HG03159 (cell line): ENCODE measurements around the gene EEF1A2.

Experiments used
- ATAC-seq: cut with Tn5 transposase; IDR thresholded peaks from one replicate; pipeline ENCODE4 v1.9.1; 2021; ENCODE audit warnings: mild to moderate bottlenecking, moderate library complexity; ENCODE audit not compliant: unreplicated experiment

Gene EEF1A2

DNA sequence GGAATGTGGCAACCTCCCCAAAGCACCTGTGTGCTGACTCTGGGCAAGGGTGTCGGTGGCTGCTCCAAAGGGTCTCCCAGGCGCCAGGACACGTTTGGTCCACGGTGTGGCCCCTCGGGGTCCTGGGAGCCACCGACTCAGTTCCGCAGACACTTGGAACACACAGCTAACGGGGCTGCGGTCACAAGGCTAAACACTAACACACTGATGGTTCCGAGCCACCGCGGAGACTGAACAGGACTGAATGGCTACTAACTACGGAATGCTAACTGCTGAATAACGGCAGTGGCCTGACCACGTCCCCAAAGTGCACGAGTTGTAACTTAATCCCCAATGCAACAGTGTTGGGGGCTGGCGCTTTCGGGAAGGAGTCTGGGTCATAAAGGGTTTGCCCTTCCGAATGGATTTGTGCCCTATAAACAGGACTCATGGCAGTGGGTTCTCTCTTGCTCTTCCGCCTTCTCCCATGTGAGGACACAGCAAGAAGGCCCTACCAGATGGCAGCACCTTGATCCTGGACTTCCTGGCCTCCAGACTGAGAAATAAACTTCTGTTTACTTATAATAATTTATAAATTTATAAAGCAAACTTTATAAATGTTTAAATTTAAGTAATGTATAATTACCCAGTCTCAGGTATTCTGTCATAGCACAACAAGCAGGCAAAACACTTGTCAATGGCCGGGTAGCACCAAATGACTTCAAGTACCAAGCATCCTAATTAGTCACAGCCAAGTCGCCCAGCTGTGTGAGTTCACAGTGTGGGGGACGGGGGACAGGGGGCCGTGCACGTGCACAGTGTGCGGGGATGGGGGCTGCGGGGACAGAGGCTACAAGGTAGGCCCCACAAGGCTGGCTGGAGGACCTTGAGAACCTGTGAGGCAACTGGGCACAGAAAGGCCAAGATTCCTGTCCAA, 2.3 kb upstream of the EEF1A2 start:
- no peak for ATAC-seq

DNA sequence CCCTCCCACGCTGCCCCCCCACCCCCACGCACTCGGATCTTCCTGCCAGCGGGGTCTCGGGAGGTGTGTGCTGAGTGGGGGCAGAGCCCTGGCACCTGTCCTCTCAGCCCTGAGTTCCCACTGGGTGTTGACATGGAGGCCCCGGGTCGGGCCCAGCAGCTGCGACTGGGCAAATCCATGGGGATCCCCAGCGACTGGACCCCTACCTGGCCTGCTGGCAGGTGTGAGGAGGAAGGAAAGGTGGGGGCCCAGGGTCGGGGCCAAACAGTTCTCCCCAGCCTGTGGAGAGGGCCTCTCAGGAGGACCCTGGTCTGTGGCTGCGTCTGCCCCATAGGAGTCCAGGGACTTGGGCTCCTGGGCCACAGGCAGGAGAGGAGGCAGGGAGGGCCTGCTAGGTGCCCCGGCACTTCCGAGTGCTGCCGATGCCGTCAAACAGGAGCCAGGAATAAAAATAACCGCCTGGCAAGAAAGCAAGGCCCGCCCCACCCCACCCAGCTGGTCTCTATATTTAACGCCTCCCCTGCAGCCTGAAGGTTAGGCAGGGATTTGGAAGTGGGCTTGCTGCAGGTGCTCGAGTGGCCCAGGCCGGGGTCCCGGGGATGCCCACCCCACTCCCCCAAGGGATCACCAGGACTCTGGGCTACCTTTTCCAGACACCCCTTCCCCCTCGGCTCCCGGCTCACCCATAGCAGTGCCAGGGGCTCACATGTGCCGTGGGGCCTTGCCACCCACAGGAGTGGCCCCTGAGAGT, 1.4 kb upstream of the EEF1A2 start:
- no peak for ATAC-seq

DNA sequence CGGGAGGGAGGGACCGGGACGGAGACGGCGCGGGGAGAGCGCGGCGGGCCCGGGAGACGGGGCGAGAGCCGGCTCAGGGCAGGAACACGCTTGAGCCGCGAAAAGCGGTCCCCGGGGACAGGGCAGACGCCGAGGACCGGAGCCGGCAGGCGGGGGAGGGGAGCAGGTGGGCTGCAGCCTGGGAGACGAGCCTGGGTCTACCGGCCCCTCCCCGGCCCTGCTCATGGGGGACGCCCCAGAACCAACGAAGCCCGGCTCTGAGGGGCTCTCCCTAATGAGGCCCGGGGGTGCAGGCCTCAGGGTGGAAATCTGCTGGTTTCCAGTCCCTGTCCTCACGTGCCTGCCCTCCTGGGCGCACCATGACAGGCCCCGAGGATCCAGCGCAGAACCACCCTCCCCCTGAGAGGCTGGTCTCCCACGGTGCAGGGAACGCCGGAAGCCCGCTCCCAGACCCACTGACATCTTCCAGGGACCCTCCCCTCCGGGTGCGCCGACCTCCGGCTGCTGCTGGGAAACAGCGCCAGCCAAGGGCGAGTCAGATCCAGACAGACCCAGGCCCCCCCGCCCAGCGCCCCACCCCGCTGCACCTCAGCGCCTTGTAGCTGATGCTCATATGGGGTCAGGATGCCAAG, 571 bp upstream of the EEF1A2 start:
- ATAC-seq: no peak

DNA sequence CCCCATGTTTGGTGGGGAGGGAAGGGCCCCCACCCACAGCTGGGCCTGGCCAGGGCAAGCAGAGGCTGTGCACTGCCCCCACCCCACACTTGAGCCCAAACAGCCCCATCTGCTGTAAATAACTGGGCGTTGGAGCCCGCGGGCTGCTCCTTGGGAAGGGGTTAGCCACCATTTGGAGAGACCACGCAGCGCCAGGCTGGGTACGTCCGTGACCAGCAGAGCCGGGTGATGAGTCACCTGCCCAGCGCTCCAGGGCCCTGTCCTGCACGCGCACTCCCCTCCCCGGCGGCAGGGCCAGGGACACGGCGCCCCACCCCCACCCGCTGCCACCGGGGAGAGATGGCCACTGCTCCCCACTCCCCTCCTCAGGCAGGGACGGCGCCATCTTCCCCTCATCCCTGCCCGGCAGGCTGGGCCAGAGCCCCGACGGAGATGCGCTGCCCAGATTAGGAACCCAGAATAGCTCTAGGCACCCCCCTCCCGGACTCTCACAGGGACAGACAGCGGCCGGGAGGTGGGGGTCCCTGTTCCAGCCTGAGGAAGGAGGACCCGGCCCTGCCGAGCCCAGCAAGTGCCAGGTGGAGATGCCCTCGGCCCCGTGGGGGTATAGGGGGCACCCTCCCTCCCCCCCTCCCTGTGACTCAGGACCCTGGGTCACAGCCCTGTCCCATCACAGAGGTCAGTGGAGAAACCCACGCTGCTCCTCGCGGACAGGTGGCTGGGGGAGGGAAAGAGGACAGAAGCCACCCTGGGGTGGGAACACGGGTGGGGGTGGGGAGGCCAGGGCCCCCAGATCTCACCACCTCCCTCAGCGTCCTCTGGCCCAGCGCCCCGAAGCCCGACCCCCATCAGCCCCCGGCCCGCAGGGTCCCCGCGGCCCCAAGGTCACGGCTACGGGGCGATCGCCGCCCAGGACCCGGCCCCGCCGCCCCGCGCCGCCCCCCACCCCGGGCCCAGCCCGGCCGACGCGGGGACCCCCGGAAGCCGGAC, 642 bp downstream of the EEF1A2 start:
- no peak for ATAC-seq

DNA sequence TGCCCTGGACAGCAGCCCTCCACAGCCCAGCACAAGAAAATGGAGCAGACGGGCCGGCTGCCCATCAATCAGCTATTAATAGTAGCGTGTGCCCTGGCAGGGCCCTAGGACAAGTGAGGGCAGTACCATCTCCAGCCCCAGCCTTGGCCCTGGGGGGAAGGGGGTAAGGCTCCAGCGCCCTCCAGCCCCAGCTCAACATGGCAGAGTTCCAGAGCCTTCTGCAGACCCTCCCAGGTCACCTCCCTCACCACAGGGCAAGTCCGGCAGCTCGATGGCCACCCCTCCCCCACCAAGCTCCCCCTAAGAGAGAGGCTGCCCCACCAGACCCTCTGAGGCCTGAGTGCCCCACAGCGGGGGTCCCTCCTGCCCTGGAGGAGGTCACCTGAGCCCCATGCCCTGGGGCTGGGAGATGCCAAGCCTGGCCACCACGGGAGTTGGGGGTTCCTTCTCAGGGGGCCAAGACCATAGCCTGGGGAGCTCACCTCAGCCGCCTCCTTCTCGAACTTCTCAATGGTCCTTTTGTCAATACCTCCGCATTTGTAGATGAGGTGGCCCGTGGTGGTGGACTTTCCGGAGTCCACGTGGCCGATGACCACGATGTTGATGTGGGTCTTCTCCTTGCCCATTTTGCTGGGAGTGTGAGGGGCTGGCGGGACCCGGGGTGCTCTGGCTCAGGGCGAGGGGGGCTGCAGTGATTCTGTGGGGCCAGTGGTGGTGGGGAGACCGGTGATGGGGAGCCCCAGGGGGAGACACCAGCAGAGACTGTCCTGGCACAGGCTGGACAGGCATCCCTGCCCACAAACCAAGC, 1.5 kb downstream of the EEF1A2 start:
- no peak for ATAC-seq

DNA sequence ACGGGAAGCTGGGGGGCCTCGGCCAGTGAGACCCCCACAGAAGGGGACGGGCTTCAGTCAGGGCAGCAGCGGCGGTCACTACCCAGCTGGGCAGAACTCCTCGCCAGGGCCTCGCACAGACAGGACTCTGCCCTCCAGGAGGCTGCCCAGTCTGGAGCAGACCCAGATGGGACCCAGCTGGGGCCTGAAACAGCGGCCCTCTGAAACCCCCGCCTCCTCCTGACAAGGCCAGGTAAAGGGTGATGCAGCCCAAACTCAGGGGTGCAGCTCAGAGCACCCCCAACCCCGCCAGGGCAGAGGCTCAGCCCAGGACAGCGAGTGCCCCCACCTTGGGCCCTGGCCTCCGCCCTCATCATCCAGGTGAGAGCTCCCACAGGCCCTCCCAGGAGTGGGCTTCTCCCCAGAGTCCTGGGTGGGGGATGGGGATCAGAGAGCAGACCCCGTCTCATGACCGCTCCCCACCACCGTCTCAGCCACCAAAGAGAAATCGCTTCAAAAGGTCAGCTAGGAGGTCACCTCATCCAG, 2.2 kb downstream of the EEF1A2 start:
- no peak for ATAC-seq

DNA sequence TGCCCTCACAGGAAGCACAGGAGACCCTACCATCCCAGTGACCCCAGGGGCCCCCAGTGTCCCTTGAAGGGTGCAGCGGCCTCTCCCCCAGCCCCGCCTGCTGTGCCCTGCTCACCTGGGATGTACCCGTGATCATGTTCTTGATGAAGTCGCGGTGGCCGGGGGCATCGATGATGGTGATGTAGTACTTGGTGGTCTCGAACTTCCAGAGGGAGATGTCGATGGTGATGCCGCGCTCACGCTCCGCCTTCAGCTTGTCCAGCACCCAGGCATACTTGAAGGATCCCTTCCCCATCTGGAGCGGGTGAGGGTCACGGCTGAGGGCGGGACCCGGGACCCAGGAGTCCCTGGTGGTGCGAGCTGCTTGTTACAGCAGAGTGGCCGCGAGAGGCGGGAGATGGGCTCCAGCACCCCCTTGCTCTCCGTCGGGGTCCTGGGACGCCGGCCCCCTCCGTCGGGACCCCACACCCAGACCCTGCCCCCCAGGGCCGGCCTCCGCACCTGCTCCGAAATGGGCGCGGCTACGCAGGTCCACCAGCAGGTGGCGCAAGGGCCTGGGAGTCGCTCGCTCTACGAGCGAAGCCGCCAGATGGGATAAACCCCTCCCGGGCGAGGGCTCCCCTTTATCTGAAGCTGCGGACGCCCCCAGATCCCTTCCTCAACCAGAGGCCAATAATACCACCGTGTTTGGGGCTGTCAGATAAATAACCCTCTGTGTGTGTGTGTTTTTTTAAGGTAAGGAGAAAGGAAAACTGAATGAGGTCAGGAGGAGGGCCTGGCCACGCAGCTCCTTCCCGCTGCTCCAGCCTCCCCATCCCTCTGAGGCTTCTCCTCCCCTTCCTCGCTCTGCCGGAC, 2.9 kb downstream of the EEF1A2 start:
- ATAC-seq: no peak

DNA sequence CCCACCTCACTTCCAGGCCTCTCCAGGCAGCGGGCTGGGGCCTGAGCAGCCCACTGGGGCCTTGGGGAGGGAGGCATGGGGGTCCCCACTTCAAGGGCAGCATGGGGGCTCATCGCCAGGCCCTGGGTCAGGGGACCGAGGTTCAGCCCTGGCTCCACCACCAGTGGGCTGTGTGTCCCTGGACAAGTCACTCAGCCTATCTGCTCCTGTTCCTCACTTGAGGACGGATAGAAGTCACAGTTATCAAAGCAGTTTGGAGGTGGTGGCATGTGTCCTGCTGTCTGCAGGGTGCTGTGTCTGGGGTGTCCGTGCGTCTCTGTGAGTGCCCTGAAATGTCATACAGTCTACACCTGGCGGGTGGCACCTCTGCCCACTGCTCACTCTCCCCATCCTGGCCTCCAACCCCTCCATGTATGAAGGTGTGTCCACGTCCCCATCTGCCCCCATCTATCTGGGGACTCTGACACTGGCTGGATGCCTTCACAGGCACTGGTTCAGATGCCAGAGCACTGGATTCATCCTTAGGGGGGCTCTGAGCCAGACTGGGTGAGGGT, 3.6 kb downstream of the EEF1A2 start:
- ATAC-seq: no peak

DNA sequence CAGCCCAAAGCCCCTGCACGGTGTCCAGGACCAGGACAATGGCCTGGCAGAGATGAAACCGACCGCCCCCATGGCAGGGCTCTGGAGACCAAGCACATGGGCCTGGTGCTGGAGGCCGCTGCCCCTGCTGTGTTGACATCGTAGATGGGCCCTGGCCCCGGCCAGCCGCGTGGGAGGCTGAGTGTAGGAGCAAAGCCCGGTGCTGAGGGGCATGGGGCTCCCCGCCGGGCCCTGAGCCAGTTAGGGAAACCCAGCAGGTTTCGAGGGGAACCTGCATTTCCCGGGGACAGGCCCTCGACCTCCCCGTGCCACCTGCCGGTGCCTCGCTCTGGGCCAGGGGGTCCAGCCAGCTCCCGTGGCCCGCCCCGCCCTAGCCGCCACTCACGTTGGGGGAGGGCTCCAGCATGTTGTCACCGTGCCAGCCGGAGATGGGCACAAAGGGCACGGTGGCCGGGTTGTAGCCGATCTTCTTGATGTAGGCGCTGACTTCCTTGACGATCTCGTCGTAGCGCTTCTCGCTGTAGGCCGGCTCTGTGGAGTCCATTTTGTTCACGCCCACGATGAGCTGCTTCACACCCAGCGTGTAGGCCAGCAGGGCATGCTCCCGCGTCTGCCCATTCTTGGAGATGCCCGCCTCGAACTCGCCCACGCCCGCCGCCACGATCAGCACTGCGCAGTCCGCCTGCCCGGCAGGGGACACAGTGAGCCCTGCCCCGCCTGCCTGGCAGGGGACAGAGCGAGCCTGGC, 4.3 kb downstream of the EEF1A2 start:
- ATAC-seq: no peak

DNA sequence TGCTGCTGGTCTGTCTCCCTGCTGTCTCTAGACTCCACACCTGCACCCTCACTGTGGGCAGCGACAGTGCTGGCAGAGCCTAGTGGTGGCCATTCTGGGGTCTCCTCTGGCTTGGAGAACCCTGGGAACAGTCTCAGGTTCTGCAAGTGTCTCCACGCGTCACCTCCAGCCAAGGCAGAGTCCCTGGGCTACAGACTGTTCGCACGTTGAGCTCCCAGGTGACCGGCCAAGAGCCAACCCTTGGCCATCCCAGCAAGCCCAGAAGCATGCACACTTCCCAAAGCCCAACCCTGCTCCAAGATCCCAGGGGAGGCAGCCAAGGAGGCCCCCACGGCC, 4.8 kb downstream of the EEF1A2 start:
- ATAC-seq: no peak

DNA sequence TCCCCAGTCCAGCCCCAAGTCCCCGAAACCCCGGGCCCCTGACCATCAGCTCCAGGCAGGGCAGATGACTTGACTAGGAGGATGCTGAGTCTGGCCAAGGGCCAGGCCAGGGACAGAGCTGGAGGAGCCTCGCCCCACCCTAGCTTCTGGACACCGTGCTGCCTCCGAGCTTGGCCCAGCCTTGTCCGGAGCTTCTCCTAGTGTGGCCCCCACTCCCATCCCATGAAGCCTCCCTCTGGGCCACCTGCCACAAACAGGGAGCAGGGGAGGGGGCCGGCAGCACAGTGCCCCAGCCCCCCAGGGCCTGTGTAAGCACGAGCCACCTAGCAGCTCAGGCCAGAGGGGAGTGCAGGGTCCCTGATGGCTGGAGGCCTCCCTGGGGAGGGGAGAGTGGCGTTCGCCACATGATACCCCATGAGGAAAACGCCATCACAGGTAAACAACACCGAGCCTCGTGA, 5.3 kb downstream of the EEF1A2 start:
- ATAC-seq: no peak

DNA sequence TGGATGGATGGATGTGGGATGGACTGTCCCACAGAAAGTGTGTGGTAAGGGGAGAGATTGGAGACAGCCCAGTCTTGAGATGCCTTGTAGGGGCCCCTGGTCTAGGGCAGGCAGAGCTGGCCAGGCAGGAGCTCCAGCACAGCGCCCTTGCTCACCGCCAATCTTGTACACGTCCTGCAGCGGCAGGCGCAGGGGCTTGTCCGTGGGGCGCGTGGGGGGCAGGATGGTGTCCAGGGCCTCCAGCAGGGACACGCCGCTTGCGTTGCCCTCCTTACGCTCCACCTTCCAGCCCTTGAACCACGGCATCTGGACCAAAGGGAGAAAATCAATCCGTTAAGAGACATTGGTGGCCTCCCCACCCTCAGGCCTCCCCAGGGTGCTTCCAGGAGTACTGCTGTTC, 5.9 kb downstream of the EEF1A2 start:
- no peak for ATAC-seq

DNA sequence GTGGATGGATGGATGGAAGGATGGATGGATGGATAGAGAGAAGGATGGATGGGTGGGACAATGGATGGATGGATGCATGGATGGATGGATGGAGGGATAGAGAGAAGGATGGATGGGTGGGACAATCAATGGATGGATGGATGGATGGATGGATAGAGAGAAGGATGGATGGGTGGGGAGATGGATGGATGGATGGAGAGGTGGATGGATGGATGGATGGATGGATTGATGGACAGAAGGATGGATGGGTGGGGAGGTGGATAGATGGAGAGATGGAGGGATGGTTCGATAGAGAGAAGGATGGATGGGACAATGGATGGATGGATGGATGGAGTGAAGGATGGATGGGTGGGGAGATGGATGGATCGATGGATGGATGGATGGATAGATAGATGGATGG, 6.4 kb downstream of the EEF1A2 start:
- ATAC-seq: no peak

DNA sequence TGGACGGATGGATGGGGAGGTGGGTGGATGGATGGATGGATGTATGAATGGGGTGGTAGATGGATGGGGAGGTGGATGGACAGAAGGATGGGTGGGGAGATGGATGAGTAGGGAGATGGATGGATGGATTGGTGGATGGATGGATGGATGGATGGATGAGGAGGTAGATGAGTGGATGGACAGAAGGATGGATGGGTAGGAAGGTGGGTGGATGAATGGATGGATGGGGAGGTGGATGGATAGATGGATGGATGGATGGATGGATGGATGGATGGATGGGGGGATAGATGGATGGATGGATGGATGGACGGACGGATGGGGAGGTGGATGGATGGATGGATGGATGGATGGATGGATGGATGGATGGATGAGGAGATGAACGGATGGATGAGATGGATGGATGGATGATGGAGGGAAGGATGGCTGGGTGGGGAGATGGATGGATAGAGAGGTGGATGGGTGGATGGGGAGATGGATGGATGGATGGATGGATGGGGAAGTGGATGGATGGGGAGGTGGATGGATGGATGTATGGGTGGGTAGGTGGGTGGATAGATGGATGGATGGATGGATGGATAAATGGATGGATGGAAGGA, 7.2 kb downstream of the EEF1A2 start:
- ATAC-seq: no peak

DNA sequence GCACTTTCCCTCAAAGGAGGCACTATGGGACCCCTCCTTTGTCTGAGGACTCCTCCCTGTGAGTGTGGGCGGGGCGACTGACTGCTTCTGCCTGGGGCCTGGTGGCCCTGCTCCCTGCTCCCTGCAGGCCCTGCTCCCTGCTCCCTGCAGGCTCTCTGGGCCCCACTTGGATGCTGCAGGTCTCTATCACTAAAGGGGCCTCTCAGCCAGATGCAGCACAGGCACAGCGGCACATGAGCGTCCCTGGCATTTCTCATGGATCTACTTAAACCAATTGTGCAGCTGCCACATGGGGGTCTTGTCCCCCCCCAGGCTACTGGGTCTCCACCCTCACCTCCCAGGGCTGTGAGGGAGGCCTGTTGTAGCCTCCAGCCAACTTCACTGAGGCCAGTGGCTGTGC, 7.8 kb downstream of the EEF1A2 start:
- no peak for ATAC-seq

DNA sequence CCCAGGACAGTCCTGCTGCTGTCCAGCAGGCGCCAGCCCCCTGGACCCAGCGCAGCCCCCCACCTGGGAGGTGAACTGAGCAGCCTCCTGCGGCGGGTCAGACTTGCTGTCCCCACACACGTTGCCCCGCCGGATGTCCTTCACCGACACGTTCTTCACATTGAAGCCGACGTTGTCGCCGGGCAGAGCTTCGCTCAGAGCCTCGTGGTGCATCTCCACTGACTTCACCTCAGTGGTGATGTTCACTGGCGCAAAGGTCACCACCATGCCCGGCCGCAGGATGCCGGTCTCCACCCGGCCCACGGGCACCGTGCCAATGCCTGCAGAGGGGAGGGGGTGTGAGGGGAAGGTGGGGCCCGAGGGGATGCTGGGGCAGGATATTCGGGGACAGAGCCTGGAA, 8.5 kb downstream of the EEF1A2 start:
- no peak for ATAC-seq
